ENCODE measurements around the gene KRTAP2-4.
"Not testable (repeated sequence)": the region's sequence is repeated elsewhere in the genome, so short reads cannot be mapped to it uniquely, and the experiment has no call there.

GRCh38 chr17:41104386-41105038 is 38.8 kb upstream of the KRTAP2-4 start:
- TF ChIP-seq CTCF (conservative IDR thresholded peaks at IDR 0.05 in 1 of 2, IDR thresholded peaks at IDR 0.05 in 1 of 2; ENCODE audit: extremely low read depth in 1 of 2, insufficient read depth in 1 of 2, low read depth in 1 of 2, low read length in 2 of 2); EZH2 (IDR thresholded peaks at IDR 0.05; ENCODE audit: borderline replicate concordance, low read length): not testable (repeated sequence)

Measured in mammary epithelial cell (primary cell).